ENCODE results near the gene DNAH7.
"Not testable (repeated sequence)": the region's sequence is repeated elsewhere in the genome, so short reads cannot be mapped to it uniquely, and the experiment has no call there.

DNAH7 gene

GRCh38 chr2:196068271-196069209, at the start of gene DNAH7:
TSS of gene DNAH7 (minus strand) at chr2:196068837. CDS start at chr2:196068711, 126 bp downstream.
- DNase-seq (ENCODE audit: low spot score), result peak; percentile 93

DNA sequence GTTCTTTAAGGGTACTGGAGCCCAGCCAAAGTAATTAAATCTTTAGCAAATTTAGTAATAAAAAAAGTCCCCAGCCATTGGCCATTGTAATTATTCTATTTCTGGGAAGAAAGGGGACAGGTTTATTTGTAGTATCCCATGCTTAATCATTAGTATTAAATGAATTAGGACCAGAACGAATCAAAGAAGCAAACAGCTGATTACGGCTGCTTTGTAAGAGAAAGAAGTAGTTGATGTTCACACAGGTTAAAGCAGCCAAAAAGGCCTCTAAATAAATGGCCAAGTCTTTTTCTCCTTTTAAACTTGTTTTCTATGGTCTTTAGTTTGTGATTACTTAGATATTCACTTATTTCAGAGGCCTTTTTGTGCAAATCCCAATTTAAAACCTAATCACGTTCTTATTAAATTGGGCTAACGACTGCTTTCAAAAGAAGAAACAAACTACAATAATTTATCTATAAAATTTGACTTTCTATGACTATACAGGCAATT, 48.6 kb upstream of the DNAH7 start:
- no peak for DNase-seq (ENCODE audit: low spot score)

DNA sequence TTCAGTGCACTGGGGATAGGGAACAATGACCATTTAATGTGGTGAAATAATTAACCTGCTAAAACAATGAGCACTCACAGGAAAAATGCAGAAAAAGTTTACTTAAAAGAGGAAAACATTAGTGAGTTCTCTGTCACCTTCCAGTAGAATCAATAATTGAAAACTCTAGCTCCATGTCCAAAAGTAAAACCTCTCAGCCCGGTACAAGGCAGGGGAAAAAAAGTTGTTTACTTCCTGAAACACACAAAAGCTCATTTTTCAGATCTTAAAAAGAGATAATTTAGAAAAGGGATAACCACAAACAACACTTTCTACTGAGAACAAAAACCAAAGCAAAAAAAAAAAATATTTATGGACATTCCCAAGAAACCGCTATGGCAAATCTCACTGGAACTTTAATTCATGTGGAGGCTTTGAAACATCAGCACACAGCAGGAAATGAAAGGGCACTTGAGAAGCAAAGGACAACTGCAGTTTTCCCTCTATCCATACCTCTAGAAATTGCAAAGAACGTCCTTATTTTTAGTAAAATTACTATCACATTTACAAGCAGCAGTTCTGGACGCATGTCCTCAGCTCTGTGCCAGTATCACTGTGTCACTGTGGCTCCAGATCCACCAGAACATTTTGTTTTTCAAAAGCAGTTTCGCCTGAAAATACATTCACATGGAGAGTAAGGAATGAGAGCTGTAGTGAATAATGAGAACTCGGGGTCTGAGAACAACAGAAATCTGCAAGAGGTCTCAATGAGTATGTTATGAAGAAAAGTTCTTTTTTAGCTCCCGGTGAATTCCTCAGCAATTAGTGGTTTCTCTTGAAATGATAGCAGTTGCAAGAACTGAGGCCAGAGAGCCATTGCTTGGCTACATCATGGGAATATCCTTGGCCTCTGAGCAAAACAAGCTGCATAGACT, 44.7 kb upstream of the DNAH7 start:
- no peak for DNase-seq (ENCODE audit: low spot score)

- DNase-seq (ENCODE audit: low spot score), result no peak
Observed at GRCh38 chr2:196112418-196113034, 43.9 kb upstream of the DNAH7 start.

- DNase-seq (ENCODE audit: low spot score), result no peak
Observed at GRCh38 chr2:196108604-196109003, 40.0 kb upstream of the DNAH7 start.

- DNase-seq (ENCODE audit: low spot score), result no peak
Observed at GRCh38 chr2:196105951-196106350, 37.3 kb upstream of the DNAH7 start.

GRCh38 chr2:196104066-196104465, 35.4 kb upstream of the DNAH7 start:
- no peak for DNase-seq (ENCODE audit: low spot score)

DNA sequence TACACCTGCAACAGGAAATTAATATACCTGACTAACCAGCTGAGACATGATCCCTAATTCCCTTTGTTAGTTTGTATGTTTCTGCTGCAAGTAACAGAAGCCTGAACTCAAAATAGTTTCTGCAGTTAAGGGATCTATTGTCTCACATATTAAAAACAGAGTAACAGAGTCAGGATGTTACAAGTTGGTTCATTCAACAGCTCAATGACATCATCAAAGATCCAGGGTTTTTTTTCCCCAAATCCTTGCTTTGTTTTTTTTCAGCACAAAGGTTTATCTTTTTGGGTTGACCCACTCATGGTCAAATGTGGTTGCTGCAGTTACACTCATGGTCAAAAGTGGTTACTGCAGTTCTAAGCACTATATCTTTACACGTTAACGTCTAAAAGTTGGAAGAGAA, 35.0 kb upstream of the DNAH7 start:
- DNase-seq (ENCODE audit: low spot score), result no peak

DNA sequence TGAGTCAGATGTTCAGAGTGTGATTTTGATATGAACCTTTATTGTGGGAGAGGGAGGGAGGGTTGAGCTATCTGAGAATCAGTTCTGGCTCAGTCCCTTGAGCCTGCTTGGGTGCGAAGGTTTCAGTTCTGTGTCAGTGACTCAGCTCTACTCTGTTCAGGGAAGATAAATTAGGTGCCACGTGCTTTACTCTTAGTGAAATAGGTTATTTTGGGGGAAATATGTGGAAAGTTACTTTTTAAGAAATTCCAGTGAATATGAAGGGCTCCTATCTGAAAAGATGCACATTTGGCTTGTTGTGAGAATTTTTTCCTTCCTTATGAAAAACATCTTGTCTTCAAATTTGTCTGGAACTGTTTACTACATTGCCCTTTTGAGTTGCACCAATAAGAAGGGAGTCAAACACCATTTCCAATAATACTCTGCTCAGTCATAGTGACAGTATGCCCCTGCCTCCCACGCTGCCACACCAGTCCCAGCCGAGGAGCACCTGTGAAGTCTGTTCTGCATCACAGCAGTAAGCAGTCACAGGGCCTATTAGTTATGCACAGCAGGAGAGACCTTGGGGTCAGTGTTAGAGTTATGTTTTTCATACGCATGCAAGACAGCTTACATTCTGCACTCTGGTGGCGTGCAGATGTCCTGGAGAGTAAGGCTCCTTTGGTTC, 32.8 kb upstream of the DNAH7 start:
- DNase-seq (ENCODE audit: low spot score), result peak; percentile 60

- no peak for DNase-seq (ENCODE audit: low spot score)
Observed at GRCh38 chr2:196099916-196100315, 31.3 kb upstream of the DNAH7 start.

- DNase-seq (ENCODE audit: low spot score), result no peak
Observed at GRCh38 chr2:196097864-196098660, 29.4 kb upstream of the DNAH7 start.

DNA sequence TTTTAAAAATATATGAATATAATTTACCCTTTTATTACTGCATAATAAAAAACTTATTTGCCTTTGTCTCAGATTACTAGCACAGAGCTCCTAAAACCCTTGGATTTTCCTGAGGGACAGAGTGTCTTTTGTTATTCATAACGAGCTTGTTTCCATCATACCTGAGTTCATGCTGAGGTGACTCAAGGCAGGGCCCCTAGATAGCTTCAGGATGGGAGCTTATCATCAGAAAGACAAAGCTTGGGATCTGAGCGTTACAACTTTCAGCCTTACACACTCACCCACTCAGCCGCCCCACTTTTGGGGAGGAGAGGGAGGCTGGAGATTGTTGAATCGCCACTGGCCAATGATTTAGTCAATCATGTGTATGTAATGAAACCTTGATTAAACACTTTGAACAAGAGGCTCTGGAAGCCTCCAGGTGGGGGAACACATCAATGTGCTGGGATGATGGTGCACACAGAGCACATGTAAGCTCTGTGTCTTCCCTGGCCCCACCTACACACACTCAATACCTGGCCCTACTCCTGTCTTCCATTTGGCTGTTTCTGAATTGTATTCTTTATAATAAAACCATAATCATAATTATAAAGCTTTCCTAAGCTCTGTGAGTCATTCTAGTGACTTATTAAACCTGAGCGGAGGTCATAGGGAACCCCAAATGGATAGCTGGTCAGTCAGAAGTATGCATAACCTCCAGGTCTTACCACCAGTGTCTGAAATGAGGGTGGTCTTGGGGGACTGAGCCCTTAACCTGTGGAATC, 28.5 kb upstream of the DNAH7 start:
- no peak for DNase-seq (ENCODE audit: low spot score)

DNA sequence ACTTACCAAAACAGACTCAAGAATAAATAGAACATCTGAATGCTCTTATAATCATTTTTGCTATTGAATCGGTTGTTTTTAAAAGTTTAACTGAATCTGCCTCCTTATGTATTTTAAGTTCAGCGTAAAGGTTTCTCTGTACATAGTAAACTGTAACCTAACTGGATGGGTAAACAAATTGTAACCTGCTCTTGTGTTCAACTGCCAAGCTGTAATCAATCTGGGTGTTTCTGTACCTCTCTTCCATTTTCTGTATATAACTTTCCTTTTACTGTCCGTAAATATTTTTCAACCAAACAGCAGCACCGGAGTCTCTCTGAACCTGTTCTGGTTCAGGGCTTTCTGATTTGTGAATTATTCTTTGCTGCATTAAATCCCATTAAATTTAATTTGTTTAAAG, 27.6 kb upstream of the DNAH7 start:
- DNase-seq (ENCODE audit: low spot score), result no peak

- not testable (repeated sequence) for DNase-seq (ENCODE audit: low spot score)
Observed at GRCh38 chr2:196089448-196089847, 20.8 kb upstream of the DNAH7 start.

- no peak for DNase-seq (ENCODE audit: low spot score)
Observed at GRCh38 chr2:196088203-196088602, 19.6 kb upstream of the DNAH7 start.

DNA sequence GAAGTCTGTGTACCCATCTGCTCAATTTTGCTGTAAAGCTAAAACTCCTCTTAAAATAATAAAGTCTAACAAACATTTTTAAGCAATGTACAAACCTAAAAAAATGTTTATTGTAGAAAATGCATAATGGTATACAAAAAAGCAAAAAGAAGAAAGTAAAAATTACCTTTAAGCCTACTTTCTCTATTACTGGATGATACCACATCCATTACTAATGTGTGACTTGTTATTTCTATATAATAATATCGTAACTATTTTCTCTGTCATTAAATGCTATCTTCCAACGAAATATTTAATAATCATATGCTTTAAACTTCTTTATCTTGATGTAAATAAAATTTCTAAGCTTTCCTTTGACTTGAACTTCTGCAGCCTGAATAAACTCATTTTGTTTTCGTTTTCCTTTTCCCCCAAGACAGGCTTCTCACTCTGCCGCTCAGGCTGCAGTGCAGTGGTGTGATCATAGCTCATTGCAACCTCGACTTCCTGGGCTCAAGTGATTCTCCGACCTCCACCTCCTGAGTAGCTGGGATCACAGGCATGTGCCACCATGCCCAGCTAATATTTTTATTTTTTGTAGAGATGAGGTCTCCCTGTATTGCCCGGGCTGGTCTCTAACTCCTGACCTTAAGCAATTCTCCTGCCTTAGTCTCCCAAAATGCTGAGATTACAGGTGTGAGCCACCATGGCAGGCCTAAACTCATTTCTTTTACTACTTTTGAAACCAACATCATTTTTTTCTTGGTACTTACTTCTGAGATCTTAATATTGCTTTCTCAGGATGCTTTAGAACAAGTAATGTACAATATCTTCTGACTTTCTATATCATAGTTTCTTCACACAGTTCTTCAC, 18.1 kb upstream of the DNAH7 start:
- DNase-seq (ENCODE audit: low spot score), result no peak

- DNase-seq (ENCODE audit: low spot score), result no peak
Observed at GRCh38 chr2:196083601-196084000, 15.0 kb upstream of the DNAH7 start.

DNA sequence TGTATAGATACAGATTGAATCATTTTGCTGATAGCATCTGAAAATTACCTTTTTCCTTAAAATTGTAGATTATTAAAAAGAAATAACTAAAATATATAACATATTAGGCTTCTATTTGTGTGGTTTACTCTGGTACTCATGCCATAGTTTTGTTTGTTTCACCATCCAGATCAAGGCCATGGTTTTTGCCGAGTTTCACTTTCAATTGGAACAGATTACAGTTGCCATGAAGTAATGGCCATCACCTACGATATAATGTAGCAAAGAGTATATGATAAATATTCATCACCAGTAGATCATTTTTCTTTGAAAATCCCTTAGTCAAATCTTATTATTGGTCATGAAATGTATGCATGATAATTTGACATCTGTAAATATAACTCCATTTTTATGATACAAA, 11.9 kb upstream of the DNAH7 start:
- DNase-seq (ENCODE audit: low spot score), result no peak

DNA sequence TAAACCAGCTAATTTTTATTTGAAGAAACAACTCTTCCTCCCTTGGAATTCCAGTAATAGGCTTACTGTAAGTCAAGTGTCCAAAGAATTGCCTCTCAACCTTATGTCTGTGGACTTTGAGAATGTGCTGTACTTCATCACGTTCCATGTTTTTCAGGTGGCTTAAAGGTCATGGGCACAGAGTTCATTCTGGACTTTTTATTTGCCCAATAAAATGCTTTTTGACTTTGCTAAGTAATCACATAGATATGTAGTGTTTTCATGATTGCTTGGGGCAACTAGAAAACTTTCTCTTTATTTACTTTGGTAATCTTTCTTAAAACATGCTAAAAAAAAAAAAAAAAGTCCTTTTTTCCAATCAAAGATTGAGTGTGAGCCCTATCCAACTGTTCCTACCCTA, 10.4 kb upstream of the DNAH7 start:
- DNase-seq (ENCODE audit: low spot score), result no peak

Data from activated CD4-positive, alpha-beta T cell treated with anti-CD3 and anti-CD28 coated beads, Interleukin-2, Interleukin-4, amounts not matched to agents 100 ng/mL and 50 ng/mL, durations not matched to agents 16 hours and 8 hours (primary cell).